Stimulated activated CD4-positive, alpha-beta T cell treated with anti-CD3 and anti-CD28 coated beads, TNF-alpha, amount 100 ng/mL, for 48 hours (primary cell): Measurements from ENCODE around the gene PSMB3.

Experiments
- DNase-seq, 3 donors: peaks; one replicate each; pipeline ENCODE4 v3.0.0-alpha.2; 2020; ENCODE audit warnings: low read depth in 3 of 3

The PSMB3 gene

GRCh38 chr17:38752308-38753070 is at the start of gene PSMB3:
PSMB3 (plus strand) TSS chr17:38752741; CDS start chr17:38752827, 86 bp downstream.
- peak; percentile 94 to 98 (median 96) for DNase-seq

- DNase-seq: no peak
These were observed 49.4 kb upstream of the PSMB3 start for GRCh38 chr17:38702916-38703741.

- DNase-seq: peak; percentile 68 to 84 (median 84)
These were observed 48.6 kb upstream of the PSMB3 start for GRCh38 chr17:38703742-38704605.

GRCh38 chr17:38704606-38705522 is 47.7 kb upstream of the PSMB3 start, which contains the start of gene MLLT6:
MLLT6 (plus strand) TSS chr17:38705273; CDS start chr17:38705633, 360 bp downstream.
- peak in 2 of 3 donors; percentile 53 to 63 for DNase-seq

GRCh38 chr17:38705523-38705802 is 47.1 kb upstream of the PSMB3 start:
- no peak for DNase-seq

GRCh38 chr17:38705803-38706504 is 46.6 kb upstream of the PSMB3 start:
- no peak for DNase-seq

- no peak for DNase-seq
These were observed 45.9 kb upstream of the PSMB3 start for GRCh38 chr17:38706505-38707216.

GRCh38 chr17:38707678-38708351 is 44.7 kb upstream of the PSMB3 start:
- DNase-seq: no peak

GRCh38 chr17:38709104-38709820 is 43.3 kb upstream of the PSMB3 start:
- DNase-seq: no peak

GRCh38 chr17:38709864-38710603 is 42.5 kb upstream of the PSMB3 start:
- DNase-seq: no peak

GRCh38 chr17:38710604-38710962 is 42.0 kb upstream of the PSMB3 start:
- no peak for DNase-seq

- no peak for DNase-seq
These were observed 41.6 kb upstream of the PSMB3 start for GRCh38 chr17:38710985-38711384.

GRCh38 chr17:38711792-38712571 is 40.6 kb upstream of the PSMB3 start:
- DNase-seq: no peak

- DNase-seq: no peak
These were observed 39.9 kb upstream of the PSMB3 start for GRCh38 chr17:38712593-38712992.

- DNase-seq: no peak
These were observed 39.0 kb upstream of the PSMB3 start for GRCh38 chr17:38713456-38714075.

- no peak for DNase-seq
These were observed 37.2 kb upstream of the PSMB3 start for GRCh38 chr17:38715216-38715943.
